ENCODE measurements around the gene PRKCD. TPM values are rescaled to one million over a fixed set of nuclear protein-coding genes. Genes with fewer than 3 reads are reported as not detected.
A peak's percentile ranks its signal among the peaks of the same experiment; 100 is the strongest.

Gene PRKCD
- total RNA-seq, 2 experiments from 2014 or later, result 18.1 to 20.1 TPM

- intact Hi-C loops (cut with DNase I, micrococcal nuclease), result loop anchor here (2.0 to 10.0 kb wide), 3 partner anchors 34 to 182 kb away; partner anchors contain the start of gene DCP1A (in 1 of the 2)
- no peak for TF ChIP-seq CTCF (IDR thresholded peaks at IDR 0.05)
- Histone ChIP-seq H3K27me3 (ENCODE audit: control insufficient read depth in 1 of 2, insufficient read depth in 2 of 2, low read length in 2 of 2) (no peaks in the 10 kb centered on the region), H3K27ac (ENCODE audit: low read depth in 1 of 2, low read length in 2 of 2) (peak overlapping the region in 1 of 2 donors; percentile 15), H3K4me1 (ENCODE audit: insufficient read depth, low read length) (peaks cover 49% of the 10 kb centered on the region), H3K36me3 (ENCODE audit: insufficient read depth, low read length) (peaks cover 2% of the 10 kb centered on the region), H3K9me3 (ENCODE audit: control insufficient read depth in 1 of 2, insufficient read depth in 1 of 2, low read length in 2 of 2) (no peaks in the 10 kb centered on the region), H3K4me3 (ENCODE audit: low read length) (peak overlapping the region; percentile 98)
- ChIA-PET CTCF (no interaction called here), POLR2A (interaction anchor here (1.0 kb wide), 1 partner anchor 48 kb away, joined by 3 read pairs; no protein-coding TSS in a partner anchor)
- peak; percentile 30 for ATAC-seq (ENCODE audit: poor library complexity)
- DNase-seq, result peak; percentile 8 to 85 (median 36)
- peak overlapping the region; percentile 79 for H3K27ac Mint-ChIP-seq
- no peaks in the 10 kb centered on the region for H3K36me3 Mint-ChIP-seq (ENCODE audit: low read depth)
- no peaks in the 10 kb centered on the region for H3K27me3 Mint-ChIP-seq
- no peaks in the 10 kb centered on the region for H3K9me3 Mint-ChIP-seq
- peaks cover 29% of the 10 kb centered on the region for H3K4me1 Mint-ChIP-seq (ENCODE audit: low read depth)
- peak overlapping the region; percentile 87 for H3K4me3 Mint-ChIP-seq
Observed at GRCh38 chr3:53162672-53163443, 1.8 kb downstream of the PRKCD start.

GRCh38 chr3:53163444-53164387, 2.7 kb downstream of the PRKCD start:
- Histone ChIP-seq H3K9me3 (ENCODE audit: control insufficient read depth in 1 of 2, insufficient read depth in 1 of 2, low read length in 2 of 2) (no peaks in the 10 kb centered on the region), H3K4me3 (ENCODE audit: low read length) (peak overlapping the region; percentile 98), H3K27me3 (ENCODE audit: control insufficient read depth in 1 of 2, insufficient read depth in 2 of 2, low read length in 2 of 2) (no peaks in the 10 kb centered on the region), H3K27ac (ENCODE audit: low read depth in 1 of 2, low read length in 2 of 2) (peak overlapping the region in 1 of 2 donors; percentile 36), H3K36me3 (ENCODE audit: insufficient read depth, low read length) (peaks cover 2% of the 10 kb centered on the region), H3K4me1 (ENCODE audit: insufficient read depth, low read length) (peaks cover 56% of the 10 kb centered on the region)
- no peak for ATAC-seq (ENCODE audit: poor library complexity)
- intact Hi-C loops (cut with DNase I, micrococcal nuclease), result loop anchor here (2.0 to 10.0 kb wide), 3 partner anchors 34 to 181 kb away; partner anchors contain the start of gene DCP1A (in 1 of the 2)
- peak overlapping the region; percentile 87 for H3K4me3 Mint-ChIP-seq
- DNase-seq, result no peak
- no peaks in the 10 kb centered on the region for H3K27me3 Mint-ChIP-seq
- H3K4me1 Mint-ChIP-seq (ENCODE audit: low read depth), result peaks cover 36% of the 10 kb centered on the region
- no peaks in the 10 kb centered on the region for H3K9me3 Mint-ChIP-seq
- H3K27ac Mint-ChIP-seq, result peak overlapping the region; percentile 79
- POLR2A ChIA-PET, result interaction anchor here (1.0 kb wide), 2 partner anchors 49 to 53 kb away, joined by 3 read pairs; no protein-coding TSS in a partner anchor
- TF ChIP-seq CTCF (IDR thresholded peaks at IDR 0.05), result no peak
- no peaks in the 10 kb centered on the region for H3K36me3 Mint-ChIP-seq (ENCODE audit: low read depth)
- CTCF ChIA-PET, result no interaction called here

GRCh38 chr3:53164911-53165310, 3.9 kb downstream of the PRKCD start:
- TF ChIP-seq CTCF (IDR thresholded peaks at IDR 0.05), result no peak
- peak overlapping the region; percentile 20 for H3K4me3 Mint-ChIP-seq
- Histone ChIP-seq H3K9me3 (ENCODE audit: control insufficient read depth in 1 of 2, insufficient read depth in 1 of 2, low read length in 2 of 2) (no peaks in the 10 kb centered on the region), H3K27ac (ENCODE audit: low read depth in 1 of 2, low read length in 2 of 2) (no peak overlapping the region), H3K27me3 (ENCODE audit: control insufficient read depth in 1 of 2, insufficient read depth in 2 of 2, low read length in 2 of 2) (no peaks in the 10 kb centered on the region), H3K4me1 (ENCODE audit: insufficient read depth, low read length) (peaks cover 60% of the 10 kb centered on the region), H3K4me3 (ENCODE audit: low read length) (no peak overlapping the region), H3K36me3 (ENCODE audit: insufficient read depth, low read length) (peaks cover 2% of the 10 kb centered on the region)
- ATAC-seq (ENCODE audit: poor library complexity), result no peak
- H3K4me1 Mint-ChIP-seq (ENCODE audit: low read depth), result peaks cover 41% of the 10 kb centered on the region
- peak overlapping the region; percentile 53 for H3K27ac Mint-ChIP-seq
- DNase-seq, result no peak
- intact Hi-C loops (cut with DNase I, micrococcal nuclease), result loop anchor here (5.0 to 10.0 kb wide), 2 partner anchors 32 to 180 kb away; partner anchors contain the start of gene DCP1A (in 1 of the 2)
- no peaks in the 10 kb centered on the region for H3K27me3 Mint-ChIP-seq
- no peaks in the 10 kb centered on the region for H3K36me3 Mint-ChIP-seq (ENCODE audit: low read depth)
- ChIA-PET POLR2A (interaction anchor here (0.6 kb wide), 1 partner anchor 55 kb away, joined by 3 read pairs; no protein-coding TSS in a partner anchor), CTCF (no interaction called here)
- no peaks in the 10 kb centered on the region for H3K9me3 Mint-ChIP-seq

All from CD4-positive, alpha-beta T cell (primary cell).